ENCODE measurements around the gene STON2. TPM values are rescaled to one million over a fixed set of nuclear protein-coding genes. Genes with fewer than 3 reads are reported as not detected.

The STON2 gene
- total RNA-seq, 4 donors from 2014 or later = 12.5 to 21.8 (median 16.1) TPM

GRCh38 chr14:81301813-81302212, 98.3 kb downstream of the STON2 start:
- intact Hi-C loops (cut with DNase I; ENCODE audit: low total_unique reads) = no loop called here
- H3K4me3 ChIP-seq (ENCODE audit: low read depth, poor library complexity, severe bottlenecking) = no peak overlapping the region
- no peak for DNase-seq (ENCODE audit: low spot score in 2 of 2)
- WGBS, 2 donors = 81 to 94% methylated on average over 1 of the region's 1 CpG
- TF ChIP-seq POLR2A (IDR thresholded peaks at IDR 0.05) (no peak), CTCF (IDR thresholded peaks at IDR 0.05) (no peak)

- no peak for DNase-seq (ENCODE audit: low spot score in 2 of 2)
- no peak overlapping the region for H3K4me3 ChIP-seq (ENCODE audit: low read depth, poor library complexity, severe bottlenecking)
- 23 to 42% methylated on average over 1 of the region's 1 CpG for WGBS, 2 donors
- intact Hi-C loops (cut with DNase I; ENCODE audit: low total_unique reads) = no loop called here
- TF ChIP-seq CTCF (IDR thresholded peaks at IDR 0.05) = no peak
- no peak for TF ChIP-seq POLR2A (IDR thresholded peaks at IDR 0.05)
These were observed 98.8 kb downstream of the STON2 start for GRCh38 chr14:81301371-81301770.

- no peak for DNase-seq (ENCODE audit: low spot score in 2 of 2)
- intact Hi-C loops (cut with DNase I; ENCODE audit: low total_unique reads) = no loop called here
- WGBS, 2 donors = 92 to 93% methylated on average over 2 of the region's 2 CpGs
- no peak overlapping the region for H3K4me3 ChIP-seq (ENCODE audit: low read depth, poor library complexity, severe bottlenecking)
- no peak for TF ChIP-seq CTCF (IDR thresholded peaks at IDR 0.05)
- no peak for TF ChIP-seq POLR2A (IDR thresholded peaks at IDR 0.05)
These were observed 101.2 kb downstream of the STON2 start for GRCh38 chr14:81298911-81299310.

- intact Hi-C loops (cut with DNase I; ENCODE audit: low total_unique reads) = no loop called here
- TF ChIP-seq CTCF (IDR thresholded peaks at IDR 0.05) (no peak), POLR2A (IDR thresholded peaks at IDR 0.05) (no peak)
- H3K4me3 ChIP-seq (ENCODE audit: low read depth, poor library complexity, severe bottlenecking) = no peak overlapping the region
- no peak for DNase-seq (ENCODE audit: low spot score in 2 of 2)
- WGBS, 2 donors = 72 to 78% methylated on average over 2 of the region's 2 CpGs
These were observed 102.0 kb downstream of the STON2 start for GRCh38 chr14:81298122-81298521.

- no peak overlapping the region for H3K4me3 ChIP-seq (ENCODE audit: low read depth, poor library complexity, severe bottlenecking)
- no peak for TF ChIP-seq CTCF (IDR thresholded peaks at IDR 0.05)
- TF ChIP-seq POLR2A (IDR thresholded peaks at IDR 0.05) = no peak
- DNase-seq (ENCODE audit: low spot score in 2 of 2) = no peak
- intact Hi-C loops (cut with DNase I; ENCODE audit: low total_unique reads) = no loop called here
- WGBS, 2 donors = 70 to 76% methylated on average over 4 of the region's 4 CpGs
These were observed 103.9 kb downstream of the STON2 start for GRCh38 chr14:81295958-81296923.
